Sigmoid colon (tissue), 7 donors: ENCODE measurements around the gene HOXD11. TPM values are rescaled to one million over a fixed set of nuclear protein-coding genes. Genes with fewer than 3 reads are reported as not detected.
A peak's percentile ranks its signal among the peaks of the same experiment; 100 is the strongest.

Experiments used
- DNase-seq: peaks from one replicate; pipeline ENCODE4 v3.0.0-alpha.2; 2019
- H3K27ac ChIP-seq, 4 donors: fragments of 200-600 bp; sonication (generic); one replicate each; pipeline ENCODE4 v1.5.1; 2016 to 2019; ENCODE audit warnings: mild to moderate bottlenecking in 1 of 4
- H3K27me3 ChIP-seq, 3 donors: fragments of 200-600 bp; sonication (generic); one replicate each; pipeline ENCODE4 v1.5.1; 2019; ENCODE audit warnings: mild to moderate bottlenecking in 1 of 3
- H3K36me3 ChIP-seq, 4 donors: fragments of 200-600 bp; sonication (generic); one replicate each; pipeline ENCODE4 v1.5.1; 2016 to 2019
- H3K4me1 ChIP-seq, 4 donors: fragments of 200-600 bp; sonication (generic); one replicate each; pipeline ENCODE4 v1.5.1; 2017 to 2019
- H3K4me3 ChIP-seq, 4 donors: fragments of 200-600 bp; sonication (generic); one replicate each; pipeline ENCODE4 v1.5.1; 2017 to 2019; ENCODE audit warnings: mild to moderate bottlenecking in 2 of 4, moderate library complexity in 1 of 4
- H3K9me3 ChIP-seq, 4 donors: fragments of 200-600 bp in 3 of 4; sonication (generic) in 3 of 4; one replicate each; pipeline versions ENCODE4 v1.5.1 to v1.6.1; 2013 to 2019
- CTCF ChIP-seq, 4 experiments: fragments of 450-650 bp in 3 of 4; fragments of 200-600 bp in 1 of 4; IDR thresholded peaks; one replicate each; pipeline ENCODE4 v1.5.1; 2016 to 2019; ENCODE audit warnings: antibody characterized with exemption in 4 of 4, mild to moderate bottlenecking in 3 of 4, moderate library complexity in 2 of 4
- EP300 ChIP-seq, 4 donors: sonication (generic); formaldehyde crosslinking; IDR thresholded peaks; one replicate each; pipeline ENCODE4 v1.6.1; 2017; ENCODE audit warnings: antibody characterized with exemption in 4 of 4
- POLR2A ChIP-seq, 2 donors: fragments of 450-650 bp; IDR thresholded peaks; one replicate each; pipeline ENCODE4 v1.6.1; 2016; ENCODE audit warnings: antibody characterized with exemption in 2 of 2, mild to moderate bottlenecking in 2 of 2, moderate library complexity in 2 of 2
- POLR2AphosphoS5 ChIP-seq, 4 donors: sonication (generic); formaldehyde crosslinking; IDR thresholded peaks; one replicate each; pipeline ENCODE4 v1.6.1; 2017; ENCODE audit warnings: antibody characterized with exemption in 4 of 4
- WGBS, 2 donors: extraction: QIAGEN DNeasy Blood & Tissue Kit; methylation state at CpG; one replicate each; pipeline ENCODE4 v1.1.7; 2013; 5-methylcytosine and 5-hydroxymethylcytosine counted together
- intact Hi-C: fragments of 100-400 bp; cut with DNase I; formaldehyde crosslinking; loops from one replicate; pipeline ENCODE4 v1.15.1; 2023
- polyA plus RNA-seq, 3 donors: library from polyadenylated mRNA; stranded (reverse); fragments of 200-250 nt; gene quantifications; one replicate each; pipeline ENCODE4 v1.2.3, GENCODE V29; 2013
- total RNA-seq, 4 donors: library from RNA; depleted of rRNA; stranded (reverse); fragments of >200 nt; gene quantifications; one replicate each; pipeline ENCODE4 v1.1.0, GENCODE V29; 2016
- donor health status: healthy with polysubstance abuse.
- donor health status: Bipolar disorder and iron deficiency.
- donor health status: healthy.

HOXD11 gene
- total and polyA plus RNA-seq, 7 donors, result 0.69 to 39.3 (median 18.3) TPM

- H3K4me3 ChIP-seq, result no peak overlapping the region
- DNase-seq, result no peak
- no peaks in the 10 kb centered on the region for H3K9me3 ChIP-seq
- 47 to 55% methylated on average over 8 of the region's 8 CpGs for WGBS, 2 donors
- peaks cover 54 to 99% (median 88%) of the 10 kb centered on the region in 3 donors for H3K27me3 ChIP-seq
- TF ChIP-seq POLR2AphosphoS5 (IDR thresholded peaks at IDR 0.05) (no peak), CTCF (IDR thresholded peaks at IDR 0.05) (no peak), POLR2A (IDR thresholded peaks at IDR 0.05) (no peak), EP300 (IDR thresholded peaks at IDR 0.05) (no peak)
- no peak overlapping the region for H3K27ac ChIP-seq
- H3K36me3 ChIP-seq, result peaks cover 0 to 9% (median 0%) of the 10 kb centered on the region in 4 donors
- intact Hi-C loops, result no loop called here
- H3K4me1 ChIP-seq, result peaks cover 0 to 43% (median 31%) of the 10 kb centered on the region in 4 donors
These were observed 49.3 kb downstream of the HOXD11 start for GRCh38 chr2:176156301-176156806.

- 11 to 14% methylated on average over 48 of the region's 48 CpGs for WGBS, 2 donors
- no peak for TF ChIP-seq CTCF (IDR thresholded peaks at IDR 0.05)
- TF ChIP-seq EP300 (IDR thresholded peaks at IDR 0.05), result no peak
- no peak for TF ChIP-seq POLR2A (IDR thresholded peaks at IDR 0.05)
- TF ChIP-seq POLR2AphosphoS5 (IDR thresholded peaks at IDR 0.05), result no peak
- Histone ChIP-seq H3K4me3 (peak within 1 kb of the TSS; percentile 19 to 32 (median 24)), H3K9me3 (no peaks in the 10 kb centered on the region), H3K4me1 (peaks cover 0 to 41% (median 33%) of the 10 kb centered on the region in 4 donors), H3K27ac (no peak within 1 kb of the TSS), H3K27me3 (peaks cover 55 to 99% (median 88%) of the 10 kb centered on the region in 3 donors), H3K36me3 (peaks cover 0 to 9% (median 0%) of the 10 kb centered on the region in 4 donors)
- intact Hi-C loops, result no loop called here
- DNase-seq, result no peak
These were observed 49.9 kb downstream of the HOXD11 start, which contains the start of gene HOXD3 for GRCh38 chr2:176156807-176157498. TSS of gene HOXD3 (plus strand) at chr2:176157307. CDS start at chr2:176169115, 11,808 bp downstream.

- no peaks in the 10 kb centered on the region for H3K9me3 ChIP-seq
- H3K27ac ChIP-seq, result no peak overlapping the region
- peaks cover 56 to 99% (median 92%) of the 10 kb centered on the region in 3 donors for H3K27me3 ChIP-seq
- H3K4me1 ChIP-seq, result peaks cover 0 to 44% (median 35%) of the 10 kb centered on the region in 4 donors
- peak overlapping the region; percentile 19 to 32 (median 24) for H3K4me3 ChIP-seq
- H3K36me3 ChIP-seq, result peaks cover 0 to 6% (median 0%) of the 10 kb centered on the region in 4 donors
- intact Hi-C loops, result no loop called here
- 9 to 18% methylated on average over 43 of the region's 43 CpGs for WGBS, 2 donors
- no peak for DNase-seq
- TF ChIP-seq POLR2A (IDR thresholded peaks at IDR 0.05) (no peak), CTCF (IDR thresholded peaks at IDR 0.05) (no peak), POLR2AphosphoS5 (IDR thresholded peaks at IDR 0.05) (no peak), EP300 (IDR thresholded peaks at IDR 0.05) (no peak)
These were observed 50.6 kb downstream of the HOXD11 start for GRCh38 chr2:176157499-176158185.

- TF ChIP-seq CTCF (IDR thresholded peaks at IDR 0.05) (no peak), EP300 (IDR thresholded peaks at IDR 0.05) (no peak), POLR2AphosphoS5 (IDR thresholded peaks at IDR 0.05) (no peak), POLR2A (IDR thresholded peaks at IDR 0.05) (no peak)
- no peak overlapping the region for H3K27ac ChIP-seq
- no peaks in the 10 kb centered on the region for H3K9me3 ChIP-seq
- H3K27me3 ChIP-seq, result peaks cover 62 to 99% (median 93%) of the 10 kb centered on the region in 3 donors
- H3K4me3 ChIP-seq, result peak overlapping the region in 1 of 4 donors; percentile 24
- H3K4me1 ChIP-seq, result peaks cover 0 to 44% (median 38%) of the 10 kb centered on the region in 4 donors
- DNase-seq, result no peak
- intact Hi-C loops, result no loop called here
- 13 to 22% methylated on average over 22 of the region's 22 CpGs for WGBS, 2 donors
- H3K36me3 ChIP-seq, result peaks cover 0 to under 1% (median 0%) of the 10 kb centered on the region in 4 donors
These were observed 51.1 kb downstream of the HOXD11 start for GRCh38 chr2:176158186-176158591.
